SK-N-SH treated with all-trans-retinoic acid at 6 μM for 48 hours (cell line): ENCODE data around the gene CCL17.

ENCODE experiments used
- ARNTL ChIP-seq: fragments of 450-650 bp; formaldehyde crosslinking; IDR thresholded peaks from 2 replicates; pipeline ENCODE4 v1.5.0; 2020; ENCODE audit warnings: low read depth, mild to moderate bottlenecking, moderate library complexity, borderline replicate concordance
- ISL1 ChIP-seq: fragments of 250-450 bp; sonication (Bioruptor Pico); IDR thresholded peaks from 2 replicates; pipeline ENCODE4 v2.1.2; 2022; ENCODE audit warnings: mild to moderate bottlenecking, moderate library complexity
- RARB ChIP-seq: fragments of 250-450 bp; sonication (Bioruptor Pico); IDR thresholded peaks from 2 replicates; pipeline ENCODE4 v1.8.0; 2021; ENCODE audit warnings: mild to moderate bottlenecking, moderate library complexity
- ZNF565 ChIP-seq: fragments of 450-650 bp; formaldehyde crosslinking; conservative IDR thresholded peaks from 2 replicates; pipeline ENCODE4 v1.5.0; 2020; ENCODE audit warnings: low read depth, mild to moderate bottlenecking, moderate library complexity
- TF ChIP-seq, protein P1 (sequence below): fragments of 250-450 bp; sonication (Bioruptor Pico); IDR thresholded peaks from 2 replicates; pipeline ENCODE4 v1.5.1; 2020; ENCODE audit warnings: low read depth, mild to moderate bottlenecking, moderate library complexity
- TF ChIP-seq, protein P2 (sequence below): fragments of 250-450 bp; sonication (Bioruptor Pico); IDR thresholded peaks from 2 replicates; pipeline ENCODE4 v1.8.0; 2021; ENCODE audit warnings: low read depth, mild to moderate bottlenecking, moderate library complexity, borderline replicate concordance
- TF ChIP-seq, protein P3 (sequence below): fragments of 250-450 bp; sonication (Bioruptor Pico); IDR thresholded peaks from 2 replicates; pipeline ENCODE4 v1.8.0; 2020; ENCODE audit warnings: mild to moderate bottlenecking, moderate library complexity, borderline replicate concordance
- TF ChIP-seq, protein P4 (sequence below): fragments of 250-450 bp; sonication (Bioruptor Pico); IDR thresholded peaks from 2 replicates; pipeline ENCODE4 v1.5.1; 2021; ENCODE audit warnings: mild to moderate bottlenecking, moderate library complexity
- TF ChIP-seq, protein P5 (sequence below): fragments of 250-450 bp; sonication (Bioruptor Pico); IDR thresholded peaks from 2 replicates; pipeline ENCODE4 v1.5.0; 2020; ENCODE audit warnings: mild to moderate bottlenecking, moderate library complexity

DNA sequence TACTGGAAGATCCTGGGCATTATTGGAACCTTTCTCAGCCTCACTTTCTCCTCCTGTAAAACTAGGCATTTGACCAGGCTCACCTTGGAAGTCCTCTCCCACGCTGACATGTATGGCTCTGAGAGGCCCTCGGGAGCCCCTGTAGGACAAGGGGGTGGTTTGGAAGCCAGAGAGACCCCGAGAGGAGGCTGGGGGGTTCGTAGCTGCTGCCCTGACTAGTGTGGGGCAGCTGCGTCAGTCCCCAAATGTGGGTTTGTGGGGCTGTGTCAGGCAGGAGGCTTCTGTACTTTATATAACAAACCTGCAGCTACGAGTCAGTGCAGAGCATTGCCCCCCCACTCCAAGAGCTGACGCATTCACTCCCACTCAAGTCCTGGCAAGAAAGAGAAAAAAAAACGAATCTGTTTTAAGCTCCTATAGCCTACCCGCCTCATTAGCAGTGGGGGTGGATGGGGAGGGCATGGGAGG lies 30.5 kb upstream of the CCL17 start:
- TF ChIP-seq, protein P1, sequence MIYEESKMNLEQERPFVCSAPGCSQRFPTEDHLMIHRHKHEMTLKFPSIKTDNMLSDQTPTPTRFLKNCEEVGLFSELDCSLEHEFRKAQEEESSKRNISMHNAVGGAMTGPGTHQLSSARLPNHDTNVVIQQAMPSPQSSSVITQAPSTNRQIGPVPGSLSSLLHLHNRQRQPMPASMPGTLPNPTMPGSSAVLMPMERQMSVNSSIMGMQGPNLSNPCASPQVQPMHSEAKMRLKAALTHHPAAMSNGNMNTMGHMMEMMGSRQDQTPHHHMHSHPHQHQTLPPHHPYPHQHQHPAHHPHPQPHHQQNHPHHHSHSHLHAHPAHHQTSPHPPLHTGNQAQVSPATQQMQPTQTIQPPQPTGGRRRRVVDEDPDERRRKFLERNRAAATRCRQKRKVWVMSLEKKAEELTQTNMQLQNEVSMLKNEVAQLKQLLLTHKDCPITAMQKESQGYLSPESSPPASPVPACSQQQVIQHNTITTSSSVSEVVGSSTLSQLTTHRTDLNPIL: no peak
- TF ChIP-seq ARNTL (no peak), ZNF565 (CRISPR knock-in tag) (no peak), ISL1 (no peak), RARB (CRISPR knock-in tag) (no peak)
- TF ChIP-seq, protein P2, sequence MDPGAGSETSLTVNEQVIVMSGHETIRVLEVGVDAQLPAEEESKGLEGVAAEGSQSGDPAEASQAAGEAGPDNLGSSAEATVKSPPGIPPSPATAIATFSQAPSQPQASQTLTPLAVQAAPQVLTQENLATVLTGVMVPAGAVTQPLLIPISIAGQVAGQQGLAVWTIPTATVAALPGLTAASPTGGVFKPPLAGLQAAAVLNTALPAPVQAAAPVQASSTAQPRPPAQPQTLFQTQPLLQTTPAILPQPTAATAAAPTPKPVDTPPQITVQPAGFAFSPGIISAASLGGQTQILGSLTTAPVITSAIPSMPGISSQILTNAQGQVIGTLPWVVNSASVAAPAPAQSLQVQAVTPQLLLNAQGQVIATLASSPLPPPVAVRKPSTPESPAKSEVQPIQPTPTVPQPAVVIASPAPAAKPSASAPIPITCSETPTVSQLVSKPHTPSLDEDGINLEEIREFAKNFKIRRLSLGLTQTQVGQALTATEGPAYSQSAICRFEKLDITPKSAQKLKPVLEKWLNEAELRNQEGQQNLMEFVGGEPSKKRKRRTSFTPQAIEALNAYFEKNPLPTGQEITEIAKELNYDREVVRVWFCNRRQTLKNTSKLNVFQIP (CRISPR knock-in tag): no peak
- TF ChIP-seq, protein P3, sequence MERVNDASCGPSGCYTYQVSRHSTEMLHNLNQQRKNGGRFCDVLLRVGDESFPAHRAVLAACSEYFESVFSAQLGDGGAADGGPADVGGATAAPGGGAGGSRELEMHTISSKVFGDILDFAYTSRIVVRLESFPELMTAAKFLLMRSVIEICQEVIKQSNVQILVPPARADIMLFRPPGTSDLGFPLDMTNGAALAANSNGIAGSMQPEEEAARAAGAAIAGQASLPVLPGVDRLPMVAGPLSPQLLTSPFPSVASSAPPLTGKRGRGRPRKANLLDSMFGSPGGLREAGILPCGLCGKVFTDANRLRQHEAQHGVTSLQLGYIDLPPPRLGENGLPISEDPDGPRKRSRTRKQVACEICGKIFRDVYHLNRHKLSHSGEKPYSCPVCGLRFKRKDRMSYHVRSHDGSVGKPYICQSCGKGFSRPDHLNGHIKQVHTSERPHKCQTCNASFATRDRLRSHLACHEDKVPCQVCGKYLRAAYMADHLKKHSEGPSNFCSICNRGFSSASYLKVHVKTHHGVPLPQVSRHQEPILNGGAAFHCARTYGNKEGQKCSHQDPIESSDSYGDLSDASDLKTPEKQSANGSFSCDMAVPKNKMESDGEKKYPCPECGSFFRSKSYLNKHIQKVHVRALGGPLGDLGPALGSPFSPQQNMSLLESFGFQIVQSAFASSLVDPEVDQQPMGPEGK (CRISPR knock-in tag): no peak
- TF ChIP-seq, protein P4, sequence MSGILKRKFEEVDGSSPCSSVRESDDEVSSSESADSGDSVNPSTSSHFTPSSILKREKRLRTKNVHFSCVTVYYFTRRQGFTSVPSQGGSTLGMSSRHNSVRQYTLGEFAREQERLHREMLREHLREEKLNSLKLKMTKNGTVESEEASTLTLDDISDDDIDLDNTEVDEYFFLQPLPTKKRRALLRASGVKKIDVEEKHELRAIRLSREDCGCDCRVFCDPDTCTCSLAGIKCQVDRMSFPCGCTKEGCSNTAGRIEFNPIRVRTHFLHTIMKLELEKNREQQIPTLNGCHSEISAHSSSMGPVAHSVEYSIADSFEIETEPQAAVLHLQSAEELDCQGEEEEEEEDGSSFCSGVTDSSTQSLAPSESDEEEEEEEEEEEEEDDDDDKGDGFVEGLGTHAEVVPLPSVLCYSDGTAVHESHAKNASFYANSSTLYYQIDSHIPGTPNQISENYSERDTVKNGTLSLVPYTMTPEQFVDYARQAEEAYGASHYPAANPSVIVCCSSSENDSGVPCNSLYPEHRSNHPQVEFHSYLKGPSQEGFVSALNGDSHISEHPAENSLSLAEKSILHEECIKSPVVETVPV (CRISPR knock-in tag): no peak
- TF ChIP-seq, protein P5, sequence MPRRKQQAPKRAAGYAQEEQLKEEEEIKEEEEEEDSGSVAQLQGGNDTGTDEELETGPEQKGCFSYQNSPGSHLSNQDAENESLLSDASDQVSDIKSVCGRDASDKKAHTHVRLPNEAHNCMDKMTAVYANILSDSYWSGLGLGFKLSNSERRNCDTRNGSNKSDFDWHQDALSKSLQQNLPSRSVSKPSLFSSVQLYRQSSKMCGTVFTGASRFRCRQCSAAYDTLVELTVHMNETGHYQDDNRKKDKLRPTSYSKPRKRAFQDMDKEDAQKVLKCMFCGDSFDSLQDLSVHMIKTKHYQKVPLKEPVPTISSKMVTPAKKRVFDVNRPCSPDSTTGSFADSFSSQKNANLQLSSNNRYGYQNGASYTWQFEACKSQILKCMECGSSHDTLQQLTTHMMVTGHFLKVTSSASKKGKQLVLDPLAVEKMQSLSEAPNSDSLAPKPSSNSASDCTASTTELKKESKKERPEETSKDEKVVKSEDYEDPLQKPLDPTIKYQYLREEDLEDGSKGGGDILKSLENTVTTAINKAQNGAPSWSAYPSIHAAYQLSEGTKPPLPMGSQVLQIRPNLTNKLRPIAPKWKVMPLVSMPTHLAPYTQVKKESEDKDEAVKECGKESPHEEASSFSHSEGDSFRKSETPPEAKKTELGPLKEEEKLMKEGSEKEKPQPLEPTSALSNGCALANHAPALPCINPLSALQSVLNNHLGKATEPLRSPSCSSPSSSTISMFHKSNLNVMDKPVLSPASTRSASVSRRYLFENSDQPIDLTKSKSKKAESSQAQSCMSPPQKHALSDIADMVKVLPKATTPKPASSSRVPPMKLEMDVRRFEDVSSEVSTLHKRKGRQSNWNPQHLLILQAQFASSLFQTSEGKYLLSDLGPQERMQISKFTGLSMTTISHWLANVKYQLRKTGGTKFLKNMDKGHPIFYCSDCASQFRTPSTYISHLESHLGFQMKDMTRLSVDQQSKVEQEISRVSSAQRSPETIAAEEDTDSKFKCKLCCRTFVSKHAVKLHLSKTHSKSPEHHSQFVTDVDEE (CRISPR knock-in tag): no peak
